Trophoblast cell (in vitro differentiated cells and primary cell): ENCODE measurements around the gene NDUFB6.
A peak's percentile ranks its signal among the peaks of the same experiment; 100 is the strongest.

Experiments used
- DNase-seq, 2 donors: peaks; one replicate each; pipeline ENCODE4 v3.0.0-alpha.2; 2016
- H2AFZ ChIP-seq: 2 replicates; pipeline ENCODE4 v1.6.1; 2013; ENCODE audit warnings: low read length, moderate library complexity, mild to moderate bottlenecking; ENCODE audit not compliant: insufficient read depth, poor library complexity
- H2AK5ac ChIP-seq: 2 replicates; pipeline ENCODE4 v1.6.1; 2013; ENCODE audit warnings: mild to moderate bottlenecking, low read length
- H2BK120ac ChIP-seq: 2 replicates; pipeline ENCODE4 v1.6.1; 2013; ENCODE audit warnings: low read length, mild to moderate bottlenecking, moderate library complexity; ENCODE audit not compliant: insufficient read depth, poor library complexity
- H2BK12ac ChIP-seq: 2 replicates; pipeline ENCODE4 v1.6.1; 2013; ENCODE audit warnings: mild to moderate bottlenecking, low read length, moderate library complexity
- H2BK5ac ChIP-seq: 2 replicates; pipeline ENCODE4 v1.6.1; 2013; ENCODE audit warnings: low read length, low read depth, moderate library complexity, mild to moderate bottlenecking; ENCODE audit not compliant: poor library complexity
- H3K14ac ChIP-seq: 2 replicates; pipeline ENCODE4 v1.6.1; 2013; ENCODE audit warnings: mild to moderate bottlenecking, low read length
- H3K18ac ChIP-seq: 2 replicates; pipeline ENCODE4 v1.6.1; 2013; ENCODE audit warnings: mild to moderate bottlenecking, low read length
- H3K23ac ChIP-seq: 2 replicates; pipeline ENCODE4 v1.6.1; 2013; ENCODE audit warnings: low read length
- H3K27ac ChIP-seq: 2 replicates; pipeline ENCODE4 v1.5.1; 2013; ENCODE audit warnings: low read depth, mild to moderate bottlenecking, inconsistent platforms, low read length, moderate library complexity
- H3K27me3 ChIP-seq: 2 replicates; pipeline ENCODE4 v1.6.1; 2013; ENCODE audit warnings: inconsistent platforms, mild to moderate bottlenecking, low read length, moderate library complexity; ENCODE audit not compliant: insufficient read depth
- H3K36me3 ChIP-seq, 2 experiments: 1 replicate in 1 of 2; 2 replicates in 1 of 2; pipeline ENCODE4 v1.6.1; 2013; ENCODE audit warnings: low read length in 2 of 2, mild to moderate bottlenecking in 2 of 2, moderate library complexity in 1 of 2; ENCODE audit not compliant: insufficient read depth in 2 of 2, control insufficient read depth in 1 of 2
- H3K4ac ChIP-seq: 2 replicates; pipeline ENCODE4 v1.6.1; 2013; ENCODE audit warnings: low read depth, mild to moderate bottlenecking, low read length, moderate library complexity
- H3K4me1 ChIP-seq, 2 experiments: 1 replicate in 1 of 2; 2 replicates in 1 of 2; pipeline ENCODE4 v1.6.1; 2013; ENCODE audit warnings: low read length in 2 of 2, mild to moderate bottlenecking in 2 of 2, moderate library complexity in 1 of 2; ENCODE audit not compliant: insufficient read depth in 2 of 2, control insufficient read depth in 1 of 2
- H3K4me2 ChIP-seq: 2 replicates; pipeline ENCODE4 v1.6.1; 2013; ENCODE audit warnings: inconsistent platforms, mild to moderate bottlenecking, low read length, moderate library complexity
- H3K4me3 ChIP-seq: 2 replicates; pipeline ENCODE4 v1.5.1; 2013; ENCODE audit warnings: mild to moderate bottlenecking, low read depth, low read length, inconsistent platforms
- H3K79me1 ChIP-seq: one replicate; pipeline ENCODE4 v1.6.1; 2013; ENCODE audit warnings: low read length
- H3K79me2 ChIP-seq: 2 replicates; pipeline ENCODE4 v1.6.1; 2013; ENCODE audit warnings: low read length, mild to moderate bottlenecking; ENCODE audit not compliant: control insufficient read depth, insufficient read depth, poor library complexity
- H3K9ac ChIP-seq: 2 replicates; pipeline ENCODE4 v1.6.1; 2013; ENCODE audit warnings: mild to moderate bottlenecking, low read length
- H3K9me3 ChIP-seq: 2 replicates; pipeline ENCODE4 v1.6.1; 2013; ENCODE audit warnings: low read depth, mild to moderate bottlenecking, control low read depth, inconsistent platforms, low read length; ENCODE audit not compliant: insufficient read depth
- H4K12ac ChIP-seq: 2 replicates; pipeline ENCODE4 v1.6.1; 2013; ENCODE audit warnings: low read depth, mild to moderate bottlenecking, low read length, moderate library complexity
- H4K8ac ChIP-seq: 2 replicates; pipeline ENCODE4 v1.6.1; 2013; ENCODE audit warnings: low read depth, mild to moderate bottlenecking, low read length, moderate library complexity
- H4K91ac ChIP-seq: one replicate; pipeline ENCODE4 v1.6.1; 2013; ENCODE audit warnings: low read depth, mild to moderate bottlenecking, low read length, moderate library complexity
- WGBS: extraction: QIAGEN DNeasy Blood & Tissue Kit; methylation state at CpG from one replicate; pipeline ENCODE4 v1.1.7; 2013; ENCODE audit warnings: missing lambda C conversion rate; ENCODE audit not compliant: insufficient read length, insufficient coverage; ENCODE audit errors: extremely low coverage; 5-methylcytosine and 5-hydroxymethylcytosine counted together

NDUFB6 gene

DNA sequence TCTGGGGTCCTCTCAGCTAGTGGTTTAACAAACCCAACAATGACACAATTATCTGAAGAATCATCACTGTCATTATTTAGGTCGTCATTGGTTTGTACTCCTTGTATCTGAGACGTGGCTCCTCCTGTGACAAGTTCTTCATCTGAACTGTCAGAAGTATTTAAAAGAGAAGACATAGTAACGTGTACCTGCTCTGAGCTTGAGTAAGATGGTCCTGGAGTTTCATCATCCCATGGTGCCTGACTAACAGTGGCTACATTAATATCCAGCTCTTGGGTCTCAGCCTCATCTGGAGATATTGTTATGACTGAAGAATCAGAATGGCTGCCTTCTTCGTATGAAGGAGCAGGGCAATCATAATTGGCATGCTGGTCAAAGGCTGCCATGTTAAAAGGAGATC is 29.9 kb downstream of the NDUFB6 start:
- Histone ChIP-seq H3K9ac (no peak overlapping the region), H3K36me3 (peaks cover 4 to 13% of the 10 kb centered on the region in 2 experiments), H2BK12ac (no peak overlapping the region), H2BK120ac (no peak overlapping the region), H3K14ac (no peak overlapping the region), H3K27ac (no peak overlapping the region), H3K23ac (no peak overlapping the region), H2AFZ (no peak overlapping the region), H4K12ac (no peak overlapping the region), H4K8ac (no peak overlapping the region), H3K79me2 (peaks cover 2% of the 10 kb centered on the region), H3K79me1 (no peaks in the 10 kb centered on the region), H2BK5ac (no peak overlapping the region), H4K91ac (no peak overlapping the region), H3K4me1 (no peaks in the 10 kb centered on the region), H3K4me2 (no peak overlapping the region), H3K9me3 (no peaks in the 10 kb centered on the region), H3K18ac (no peak overlapping the region), H3K4me3 (no peak overlapping the region), H3K4ac (no peak overlapping the region), H3K27me3 (no peaks in the 10 kb centered on the region), H2AK5ac (no peak overlapping the region)
- DNase-seq = no peak
- WGBS = no CpG with 5 or more reads among the region's 4 CpGs

DNA sequence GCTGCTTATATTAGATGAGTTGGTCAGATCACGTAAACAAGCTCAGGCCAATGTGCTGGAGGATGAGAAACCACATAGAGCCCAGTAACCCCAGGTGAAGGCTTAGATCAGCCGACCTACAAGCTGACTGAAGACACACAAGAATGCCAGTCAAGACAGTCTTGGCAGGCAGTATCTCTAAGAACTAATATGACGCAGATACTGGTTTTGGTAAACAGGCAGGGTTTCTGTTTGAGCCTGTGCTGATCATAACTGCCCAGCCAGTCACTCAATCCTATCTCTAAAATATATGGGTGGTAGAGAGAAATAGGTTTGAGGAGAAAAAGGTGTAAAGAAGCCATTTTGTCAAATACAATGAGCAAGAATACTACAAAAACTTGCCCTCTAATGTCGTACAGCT is 39.1 kb downstream of the NDUFB6 start:
- Histone ChIP-seq H3K4me2 (no peak overlapping the region), H2BK12ac (no peak overlapping the region), H3K79me1 (no peaks in the 10 kb centered on the region), H3K79me2 (no peaks in the 10 kb centered on the region), H3K9ac (no peak overlapping the region), H3K4me3 (no peak overlapping the region), H4K91ac (no peak overlapping the region), H2BK5ac (no peak overlapping the region), H2AFZ (no peak overlapping the region), H3K14ac (no peak overlapping the region), H3K9me3 (no peaks in the 10 kb centered on the region), H3K4me1 (no peaks in the 10 kb centered on the region), H3K27ac (no peak overlapping the region), H4K12ac (no peak overlapping the region), H3K27me3 (no peaks in the 10 kb centered on the region), H3K36me3 (peaks cover 3 to 4% of the 10 kb centered on the region in 2 experiments), H3K18ac (no peak overlapping the region), H3K23ac (no peak overlapping the region), H2AK5ac (no peak overlapping the region), H2BK120ac (no peak overlapping the region), H4K8ac (no peak overlapping the region), H3K4ac (no peak overlapping the region)
- WGBS = no CpG with 5 or more reads among the region's 4 CpGs
- peak; percentile 57 to 79 for DNase-seq

DNA sequence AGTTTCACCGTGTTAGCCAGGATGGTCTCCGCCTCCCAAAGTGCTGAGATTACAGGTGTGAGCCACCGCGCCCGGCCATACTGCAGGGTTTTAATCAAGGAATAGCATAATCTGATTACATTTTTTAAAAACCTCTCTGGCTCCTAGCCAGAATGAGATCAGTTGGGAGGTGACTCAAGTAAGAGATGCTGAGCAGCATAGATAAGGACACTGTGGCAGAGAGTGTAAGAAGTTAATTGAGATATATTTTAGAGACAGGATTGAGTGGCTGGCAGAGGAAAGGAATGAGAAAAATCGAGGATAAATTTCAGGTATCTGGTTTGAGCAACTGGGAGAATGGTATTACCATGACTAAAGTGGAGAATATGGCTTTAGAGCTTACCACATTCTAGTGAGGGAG is 39.6 kb downstream of the NDUFB6 start:
- no peak overlapping the region for H2BK120ac ChIP-seq
- no peak overlapping the region for H4K8ac ChIP-seq
- H2BK12ac ChIP-seq = no peak overlapping the region
- H3K4me2 ChIP-seq = no peak overlapping the region
- H3K9ac ChIP-seq = no peak overlapping the region
- no peak overlapping the region for H3K4me3 ChIP-seq
- no peak overlapping the region for H2AK5ac ChIP-seq
- H3K23ac ChIP-seq = no peak overlapping the region
- H2BK5ac ChIP-seq = no peak overlapping the region
- H3K4ac ChIP-seq = no peak overlapping the region
- no peaks in the 10 kb centered on the region for H3K4me1 ChIP-seq
- H2AFZ ChIP-seq = no peak overlapping the region
- no peak overlapping the region for H3K14ac ChIP-seq
- H3K79me1 ChIP-seq = no peaks in the 10 kb centered on the region
- H3K36me3 ChIP-seq = peaks cover 3 to 4% of the 10 kb centered on the region in 2 experiments
- WGBS = no CpG with 5 or more reads among the region's 6 CpGs
- H3K79me2 ChIP-seq = no peaks in the 10 kb centered on the region
- no peak overlapping the region for H4K12ac ChIP-seq
- H4K91ac ChIP-seq = no peak overlapping the region
- no peaks in the 10 kb centered on the region for H3K27me3 ChIP-seq
- DNase-seq = peak; percentile 43 to 85
- no peaks in the 10 kb centered on the region for H3K9me3 ChIP-seq
- H3K18ac ChIP-seq = no peak overlapping the region
- no peak overlapping the region for H3K27ac ChIP-seq

DNA sequence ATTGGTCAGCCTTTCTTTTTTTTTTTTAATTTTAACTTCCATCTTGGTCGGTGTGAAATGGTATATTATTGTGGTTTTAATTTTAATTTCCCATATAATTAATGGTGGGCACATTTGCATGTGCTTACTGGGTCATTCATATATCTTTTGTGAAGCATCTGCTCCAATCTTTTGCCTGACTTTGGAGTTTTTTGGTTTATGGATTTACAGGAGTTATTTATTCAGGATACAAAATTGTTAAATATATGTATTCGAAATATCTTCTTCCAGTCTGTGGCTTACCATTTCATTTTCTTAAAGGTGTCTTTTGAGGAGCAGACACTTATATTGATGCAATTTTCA is 46.3 kb downstream of the NDUFB6 start:
- Histone ChIP-seq H3K18ac (no peak overlapping the region), H3K36me3 (no peaks in the 10 kb centered on the region)
- DNase-seq = no peak

More for the DNA sequence above, 46.3 kb downstream of the NDUFB6 start:
- Histone ChIP-seq H3K27ac (no peak overlapping the region), H3K4ac (no peak overlapping the region), H2AK5ac (no peak overlapping the region), H2AFZ (no peak overlapping the region), H3K9ac (no peak overlapping the region), H3K14ac (no peak overlapping the region), H3K9me3 (no peaks in the 10 kb centered on the region), H3K4me1 (peaks cover 4 to 7% of the 10 kb centered on the region in 2 experiments), H3K79me1 (no peaks in the 10 kb centered on the region), H3K27me3 (no peaks in the 10 kb centered on the region), H3K79me2 (no peaks in the 10 kb centered on the region), H2BK5ac (no peak overlapping the region), H4K12ac (no peak overlapping the region), H2BK120ac (no peak overlapping the region), H3K23ac (no peak overlapping the region), H3K4me3 (no peak overlapping the region), H4K91ac (no peak overlapping the region), H2BK12ac (no peak overlapping the region), H4K8ac (no peak overlapping the region), H3K4me2 (peak overlapping the region; percentile 73)
- WGBS = no CpG with 5 or more reads among the region's 2 CpGs
